Activated T-cell treated with anti-CD3 and anti-CD28 coated beads, Interleukin-2, amount 50 U/mL, for 4 hours (primary cell): ENCODE data around the gene COL5A3. TPM values are rescaled to one million over a fixed set of nuclear protein-coding genes. Genes with fewer than 3 reads are reported as not detected.

ENCODE experiments used
- ATAC-seq, 2 donors: fragments of 200-7000 bp; cut with Tn5 transposase; one replicate each; pipeline ENCODE4 v1.10.0; 2021
- DNase-seq: peaks from one replicate; pipeline ENCODE4 v3.0.0-alpha.2; 2020
- H3K27me3 Mint-ChIP-seq: one replicate; pipeline ENCODE4 v1.8.0; 2021; ENCODE audit warnings: low read depth, mixed read lengths
- H3K36me3 Mint-ChIP-seq: one replicate; pipeline ENCODE4 v1.8.0; 2022; ENCODE audit warnings: mixed read lengths; ENCODE audit not compliant: insufficient read depth
- H3K4me1 Mint-ChIP-seq: one replicate; pipeline ENCODE4 v1.8.0; 2021; ENCODE audit warnings: low read depth, mixed read lengths
- H3K4me3 Mint-ChIP-seq: one replicate; pipeline ENCODE4 v1.8.0; 2021; ENCODE audit warnings: mild to moderate bottlenecking, moderate library complexity, mixed read lengths
- H3K9me3 Mint-ChIP-seq: one replicate; pipeline ENCODE4 v1.8.0; 2021; ENCODE audit warnings: mixed read lengths
- total RNA-seq, 3 donors: library from RNA; stranded (reverse); gene quantifications; one replicate each; pipeline ENCODE4 v1.2.1, GENCODE V29; 2021

Gene COL5A3
- total RNA-seq, 3 donors from 2014 or later: 0.46 to 2.8 (median 2.3) TPM

DNA sequence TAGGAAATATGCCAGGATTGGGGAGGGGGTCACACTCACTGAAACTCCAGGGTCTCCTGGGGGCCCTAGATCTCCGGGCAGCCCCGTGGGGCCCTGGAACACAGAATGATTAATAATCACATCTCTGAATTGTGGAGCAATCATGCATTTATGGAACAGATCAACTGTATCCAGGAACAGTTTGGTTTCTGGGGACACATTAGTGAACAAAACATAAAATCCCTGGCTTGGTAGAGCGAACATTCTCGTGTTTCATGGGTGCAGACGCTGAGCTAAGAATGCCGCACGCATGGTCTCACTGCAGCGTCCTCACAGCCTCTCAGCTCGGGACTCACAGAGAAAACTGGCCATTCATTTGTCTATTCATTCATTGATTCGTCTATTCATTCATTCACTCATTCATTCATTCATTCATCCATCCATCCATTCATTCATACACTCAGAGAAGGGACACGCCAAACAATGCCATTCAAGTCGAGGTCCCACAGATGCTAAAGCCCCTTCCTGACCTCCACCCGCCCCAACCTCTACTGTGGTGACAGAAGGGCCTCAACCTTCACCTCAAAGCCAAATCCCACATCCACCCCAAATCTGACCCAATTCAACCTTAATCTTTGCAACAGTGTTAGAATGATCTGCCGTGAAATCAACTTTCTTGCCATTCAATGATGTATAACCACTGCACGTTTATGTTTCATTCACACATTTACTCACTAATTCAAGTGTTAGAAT lies 39.0 kb downstream of the COL5A3 start:
- DNase-seq (no peak), ATAC-seq (no peak)
- Mint-ChIP-seq H3K4me1 (peaks cover 7% of the 10 kb centered on the region), H3K4me3 (no peak overlapping the region), H3K36me3 (no peaks in the 10 kb centered on the region), H3K27me3 (peaks cover 22% of the 10 kb centered on the region), H3K9me3 (no peaks in the 10 kb centered on the region)

DNA sequence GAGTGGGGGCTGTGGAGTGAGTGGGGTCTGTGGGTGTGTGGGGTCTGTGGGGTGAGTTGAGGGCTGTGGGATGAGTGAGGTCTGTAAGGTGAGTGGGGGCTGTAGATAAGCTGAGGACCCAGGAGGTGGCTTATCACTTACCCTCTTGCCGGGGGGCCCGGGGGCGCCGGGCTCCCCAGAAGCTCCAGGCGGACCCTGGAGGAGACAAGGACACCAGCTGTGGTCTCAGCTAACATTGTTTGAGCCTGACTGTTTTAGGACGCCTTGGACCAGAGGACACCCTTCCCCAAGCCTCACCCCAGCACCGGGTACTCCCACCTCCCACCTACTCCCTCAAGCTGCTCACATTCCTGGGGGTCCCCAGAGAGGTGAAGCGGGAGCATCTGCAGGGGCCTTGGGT lies 39.8 kb downstream of the COL5A3 start:
- no peaks in the 10 kb centered on the region for H3K9me3 Mint-ChIP-seq
- ATAC-seq: no peak
- no peaks in the 10 kb centered on the region for H3K36me3 Mint-ChIP-seq
- H3K27me3 Mint-ChIP-seq: peaks cover 29% of the 10 kb centered on the region
- H3K4me3 Mint-ChIP-seq: no peak overlapping the region
- H3K4me1 Mint-ChIP-seq: peaks cover 7% of the 10 kb centered on the region
- DNase-seq: no peak

DNA sequence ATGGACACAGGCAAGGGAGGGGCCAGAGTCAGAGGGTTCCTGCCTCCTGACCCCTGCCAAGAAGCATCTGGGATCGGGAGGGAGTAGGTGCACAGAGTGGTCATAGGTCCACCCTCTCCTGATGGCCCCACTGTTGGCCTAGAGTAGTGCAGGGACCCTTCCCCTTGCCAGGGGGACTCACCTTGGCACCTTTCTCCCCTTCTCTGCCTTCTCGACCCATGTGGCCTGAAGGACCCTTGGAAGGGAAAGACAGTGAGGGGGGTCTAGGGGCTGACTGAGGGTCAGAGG lies 40.7 kb downstream of the COL5A3 start:
- Mint-ChIP-seq H3K4me1 (peaks cover 7% of the 10 kb centered on the region), H3K27me3 (peaks cover 33% of the 10 kb centered on the region), H3K9me3 (no peaks in the 10 kb centered on the region), H3K4me3 (no peak overlapping the region), H3K36me3 (no peaks in the 10 kb centered on the region)
- no peak for DNase-seq
- no peak for ATAC-seq

DNA sequence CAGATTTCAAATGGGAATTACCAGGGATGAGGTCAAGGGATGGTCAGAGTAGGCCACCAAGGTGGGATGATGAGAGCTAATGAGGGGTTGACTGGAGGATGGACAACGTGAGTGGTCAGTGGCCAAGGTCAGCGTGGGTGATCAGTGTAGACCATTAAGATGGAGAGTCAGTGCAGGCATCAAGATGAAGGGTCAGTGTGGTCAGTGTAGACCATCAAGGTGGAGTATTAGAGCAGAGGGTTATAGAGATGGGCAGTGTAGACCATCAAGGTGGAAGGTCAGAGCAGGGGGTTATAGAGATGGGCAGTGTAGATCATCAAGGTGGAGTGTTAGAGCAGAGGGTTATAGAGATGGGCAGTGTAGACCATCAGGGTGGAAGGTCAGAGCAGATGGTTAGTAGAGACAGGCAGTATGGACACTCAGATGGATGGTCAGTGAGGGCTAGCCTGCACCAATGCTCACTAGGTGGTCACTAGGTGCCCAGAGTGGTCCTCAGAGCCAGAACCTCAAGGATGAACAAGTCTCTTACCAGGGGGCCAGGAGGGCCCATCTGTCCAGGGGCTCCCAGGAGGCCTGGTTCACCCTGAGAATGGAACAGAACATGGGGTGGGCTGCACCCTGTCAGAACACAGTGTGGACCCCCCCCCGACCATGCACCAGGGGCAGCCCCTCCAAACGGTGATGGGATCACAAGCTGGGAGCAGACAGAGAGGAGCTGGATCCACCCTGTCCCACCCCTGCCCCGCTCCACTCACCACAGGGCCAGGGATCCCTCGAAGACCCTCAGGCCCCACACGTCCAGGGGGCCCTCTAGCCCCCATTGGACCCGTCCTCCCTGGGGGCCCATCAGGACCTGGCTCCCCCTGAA lies 41.2 kb downstream of the COL5A3 start:
- Mint-ChIP-seq H3K27me3 (peaks cover 33% of the 10 kb centered on the region), H3K4me3 (no peak overlapping the region), H3K9me3 (no peaks in the 10 kb centered on the region), H3K36me3 (no peaks in the 10 kb centered on the region), H3K4me1 (peaks cover 7% of the 10 kb centered on the region)
- ATAC-seq: no peak
- DNase-seq: no peak

DNA sequence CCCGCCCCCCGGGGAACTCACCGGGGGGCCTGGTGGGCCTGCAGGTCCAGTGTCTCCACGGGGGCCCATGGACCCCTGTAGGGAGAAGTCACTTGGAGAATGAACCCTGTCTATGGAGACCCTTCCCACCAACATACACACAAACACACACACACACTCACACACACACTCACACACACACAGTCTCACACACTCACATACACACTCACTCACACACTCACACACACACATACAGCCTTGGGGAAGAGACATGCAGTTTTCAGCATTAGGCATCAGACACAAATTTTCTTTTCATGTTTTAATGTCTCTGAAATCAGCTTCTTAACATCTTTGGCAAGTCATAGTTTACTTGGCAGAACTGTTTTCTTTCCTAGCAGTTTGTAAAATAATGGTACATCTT lies 43.0 kb downstream of the COL5A3 start:
- peaks cover 7% of the 10 kb centered on the region for H3K4me1 Mint-ChIP-seq
- no peak for ATAC-seq

DNA sequence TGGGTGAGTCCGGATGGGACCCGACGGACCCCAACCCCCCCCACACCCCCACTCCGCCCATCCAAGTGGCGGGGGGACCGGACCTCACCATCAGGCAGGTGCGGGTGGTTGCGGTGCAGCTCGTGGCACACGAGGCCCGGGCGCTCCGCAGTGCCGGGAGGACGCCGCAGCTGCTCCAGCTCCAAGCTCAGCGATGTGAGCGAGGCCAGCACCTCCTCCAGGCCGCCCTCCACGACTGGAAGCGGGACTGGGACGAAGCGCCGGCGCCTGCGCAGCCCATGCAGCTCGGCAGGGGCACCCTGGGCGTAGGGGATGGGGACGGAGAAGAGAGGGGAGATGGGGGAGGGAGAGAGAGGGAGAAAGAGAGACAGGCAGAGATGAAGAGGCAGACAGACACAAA lies 43.9 kb downstream of the COL5A3 start:
- Mint-ChIP-seq H3K4me3 (no peak overlapping the region), H3K36me3 (no peaks in the 10 kb centered on the region), H3K27me3 (peaks cover 45% of the 10 kb centered on the region), H3K9me3 (no peaks in the 10 kb centered on the region), H3K4me1 (peaks cover 4% of the 10 kb centered on the region)
- peak in 1 of 2 donors; percentile 10 for ATAC-seq
- DNase-seq: no peak

More for the DNA sequence above, 43.0 kb downstream of the COL5A3 start:
- Mint-ChIP-seq H3K27me3 (peaks cover 43% of the 10 kb centered on the region), H3K9me3 (no peaks in the 10 kb centered on the region), H3K36me3 (no peaks in the 10 kb centered on the region), H3K4me3 (no peak overlapping the region)
- no peak for DNase-seq

DNA sequence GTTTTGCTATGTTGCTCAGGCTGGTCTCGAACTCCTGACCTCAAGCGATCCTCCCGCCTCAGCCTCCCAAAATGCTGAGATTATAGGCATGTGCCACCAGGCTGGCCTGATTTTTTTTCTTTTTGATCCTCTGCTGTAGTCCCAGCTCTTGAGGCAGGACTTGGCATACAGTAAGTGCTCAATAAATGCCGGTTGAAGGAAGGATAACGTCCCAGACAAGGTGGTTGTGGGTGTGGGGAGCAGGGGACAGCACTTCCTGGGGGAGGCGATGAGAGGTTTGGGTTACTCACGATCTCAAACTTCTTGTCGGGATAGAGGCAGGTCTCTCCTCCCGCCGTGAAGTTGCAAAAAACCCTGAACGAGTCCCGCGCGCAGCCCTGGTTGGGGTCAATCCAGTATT lies 44.3 kb downstream of the COL5A3 start:
- Mint-ChIP-seq H3K4me1 (peaks cover 2% of the 10 kb centered on the region), H3K9me3 (no peaks in the 10 kb centered on the region), H3K36me3 (no peaks in the 10 kb centered on the region), H3K27me3 (peaks cover 46% of the 10 kb centered on the region), H3K4me3 (no peak overlapping the region)
- DNase-seq (no peak), ATAC-seq (no peak)

DNA sequence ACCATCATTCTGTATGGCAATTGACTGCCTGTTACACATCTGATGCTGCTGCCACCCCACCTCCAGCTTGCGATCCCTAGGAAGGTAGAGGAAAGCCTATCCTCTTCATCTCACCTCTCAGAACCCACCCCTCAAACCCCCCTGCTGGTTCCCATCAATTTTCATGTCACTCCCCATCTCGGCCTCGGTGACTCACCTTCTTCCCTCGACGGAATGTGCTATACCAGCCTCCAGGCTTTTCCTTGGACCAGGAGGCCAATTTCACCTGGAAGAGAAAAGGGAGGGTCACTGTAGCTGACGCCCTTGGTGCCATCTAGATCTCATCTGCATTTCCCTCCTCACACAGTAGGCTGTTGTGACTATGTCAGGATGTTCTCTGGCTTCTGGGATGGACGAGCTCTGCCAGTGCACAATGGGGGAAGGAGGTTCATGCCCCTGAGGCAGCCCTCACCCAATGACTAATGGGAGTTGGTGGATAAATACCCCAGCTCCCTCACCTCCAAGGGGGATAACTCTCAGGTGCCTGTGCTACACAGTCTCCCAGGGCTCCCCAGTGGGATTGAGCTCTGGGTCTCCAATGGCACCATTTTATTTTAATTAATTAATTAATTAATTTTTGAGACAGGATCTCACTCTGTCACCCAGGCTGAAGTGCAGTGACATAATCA lies 47.5 kb downstream of the COL5A3 start:
- DNase-seq: no peak
- no peaks in the 10 kb centered on the region for H3K9me3 Mint-ChIP-seq

DNA sequence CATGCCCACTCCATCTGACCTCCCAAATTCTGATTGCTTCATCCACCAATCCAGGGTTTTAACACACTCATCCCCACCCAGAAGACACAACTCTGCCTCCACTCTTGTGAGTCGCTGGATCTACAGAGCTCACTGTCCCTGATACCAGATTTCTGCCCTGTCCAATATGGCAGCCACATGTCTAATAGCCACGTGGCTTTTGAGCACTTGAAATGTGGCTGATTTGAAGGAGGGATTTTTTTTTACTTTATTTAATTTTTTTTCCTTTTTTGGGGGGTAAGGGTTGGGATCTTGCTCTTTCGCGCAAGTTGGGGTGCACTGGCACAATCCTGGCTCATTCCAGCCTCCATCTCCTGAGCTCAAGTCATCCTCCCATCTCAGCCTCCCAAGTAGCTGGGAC lies 49.2 kb downstream of the COL5A3 start:
- Mint-ChIP-seq H3K4me1 (no peaks in the 10 kb centered on the region), H3K4me3 (no peak overlapping the region), H3K27me3 (peaks cover 34% of the 10 kb centered on the region), H3K9me3 (no peaks in the 10 kb centered on the region), H3K36me3 (no peaks in the 10 kb centered on the region)
- no peak for DNase-seq
- no peak for ATAC-seq

More for the DNA sequence above, 47.5 kb downstream of the COL5A3 start:
- no peak overlapping the region for H3K4me3 Mint-ChIP-seq
- no peaks in the 10 kb centered on the region for H3K36me3 Mint-ChIP-seq
- H3K4me1 Mint-ChIP-seq: peaks cover 2% of the 10 kb centered on the region
- ATAC-seq: no peak
- H3K27me3 Mint-ChIP-seq: peaks cover 37% of the 10 kb centered on the region

DNA sequence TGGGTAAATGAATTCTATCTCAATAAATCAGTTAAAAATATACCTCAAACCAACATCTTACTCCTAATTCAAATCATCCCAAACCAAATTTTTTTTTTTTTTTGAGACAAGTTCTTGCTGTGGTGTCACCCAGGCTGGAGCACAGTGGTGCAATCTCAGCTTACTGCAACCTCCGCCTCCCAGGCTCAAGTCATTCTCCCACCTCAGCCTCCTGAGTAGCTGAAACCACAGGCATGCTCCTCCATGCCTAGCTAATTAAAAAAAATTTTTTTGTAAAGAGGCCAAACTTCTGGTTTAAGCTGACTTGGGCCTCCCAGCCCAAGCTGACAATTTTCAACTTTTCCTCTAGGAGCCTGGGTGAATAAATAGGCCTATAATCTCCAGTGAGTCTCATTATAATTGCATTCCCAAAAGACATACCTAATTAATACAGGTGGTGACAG lies 51.9 kb downstream of the COL5A3 start:
- no peak for DNase-seq
- Mint-ChIP-seq H3K9me3 (no peaks in the 10 kb centered on the region), H3K27me3 (peaks cover 20% of the 10 kb centered on the region), H3K4me3 (no peak overlapping the region), H3K4me1 (no peaks in the 10 kb centered on the region), H3K36me3 (no peaks in the 10 kb centered on the region)
- ATAC-seq: no peak

DNA sequence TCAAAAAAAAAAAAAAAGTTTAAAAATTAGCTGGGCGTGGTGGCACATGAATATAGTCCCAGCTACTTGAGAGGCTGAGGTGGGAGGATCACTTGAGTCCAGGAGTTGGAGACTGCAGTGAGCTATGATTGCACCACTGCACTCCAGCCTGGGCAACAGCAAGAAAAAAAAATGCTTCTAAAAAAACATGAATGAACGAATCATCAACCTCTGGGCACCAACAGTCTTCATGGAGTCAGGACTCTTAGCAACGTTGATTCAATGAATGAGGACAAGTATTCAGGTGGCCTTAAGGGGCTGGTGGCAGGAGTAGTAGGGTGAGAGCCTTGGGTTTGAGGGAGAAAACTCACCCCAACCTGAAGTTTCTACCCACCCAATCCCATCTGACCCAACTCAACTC lies 53.3 kb downstream of the COL5A3 start:
- H3K9me3 Mint-ChIP-seq: no peaks in the 10 kb centered on the region
- ATAC-seq: no peak
- no peaks in the 10 kb centered on the region for H3K4me1 Mint-ChIP-seq

DNA sequence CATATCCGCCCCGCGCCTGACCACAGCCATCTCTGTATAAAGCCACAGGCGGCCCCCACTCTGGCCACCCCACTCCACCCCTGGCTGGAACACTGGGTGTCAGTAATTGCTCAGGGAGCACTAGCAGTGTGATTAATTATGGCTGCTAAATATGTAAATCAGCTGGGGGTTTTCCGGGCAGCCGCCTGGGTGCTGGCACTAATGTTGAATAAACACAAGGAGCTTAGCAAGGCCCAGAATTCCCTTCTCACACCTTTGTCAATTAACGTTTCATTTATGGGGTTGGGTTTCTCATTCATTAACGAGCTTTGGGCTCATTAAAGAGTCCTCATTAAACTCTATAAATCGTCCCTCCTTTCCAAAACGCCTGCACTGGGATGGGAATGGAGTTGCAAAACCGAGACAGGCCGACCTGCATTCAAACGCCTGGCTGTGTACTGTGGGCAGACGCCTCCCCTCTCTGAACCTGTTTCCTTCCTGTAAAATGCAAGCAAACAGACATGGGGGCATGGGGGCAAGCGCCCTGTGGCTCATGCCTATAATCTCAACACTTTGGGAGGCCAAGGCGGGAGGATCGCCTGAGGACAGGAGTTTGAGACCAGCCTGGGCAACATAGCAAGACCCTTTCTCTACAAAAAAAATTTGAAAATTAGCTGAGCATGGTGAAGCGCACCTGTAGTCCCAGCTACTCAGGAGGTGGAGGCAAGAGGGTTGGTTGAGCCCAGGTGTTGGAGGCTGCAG lies 56.3 kb downstream of the COL5A3 start:
- Mint-ChIP-seq H3K27me3 (peaks cover 7% of the 10 kb centered on the region), H3K36me3 (no peaks in the 10 kb centered on the region), H3K4me3 (no peak overlapping the region), H3K4me1 (no peaks in the 10 kb centered on the region), H3K9me3 (no peaks in the 10 kb centered on the region)
- ATAC-seq: no peak
- no peak for DNase-seq

More for the DNA sequence above, 53.3 kb downstream of the COL5A3 start:
- no peak for DNase-seq
- Mint-ChIP-seq H3K27me3 (peaks cover 12% of the 10 kb centered on the region), H3K36me3 (no peaks in the 10 kb centered on the region), H3K4me3 (no peak overlapping the region)

DNA sequence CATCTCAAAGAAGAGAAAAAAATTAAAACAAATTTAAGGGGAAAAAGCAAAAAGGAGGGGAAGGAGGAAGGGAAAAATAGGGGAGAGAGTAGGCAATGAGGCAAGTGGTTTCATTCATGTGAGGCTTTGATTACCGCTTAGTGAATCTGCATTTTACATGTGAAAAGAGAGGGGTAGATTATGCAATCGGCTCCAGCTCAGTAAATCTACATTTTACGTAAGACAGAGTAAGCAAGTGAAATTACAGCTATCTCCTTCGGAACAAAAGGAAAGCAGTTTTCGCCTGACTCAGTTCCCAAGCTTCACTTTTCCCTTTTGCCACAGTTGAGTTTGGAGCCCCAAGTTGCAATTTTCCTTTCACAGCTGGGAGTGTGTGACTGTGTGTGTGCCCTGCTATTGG lies 58.0 kb downstream of the COL5A3 start:
- Mint-ChIP-seq H3K36me3 (no peaks in the 10 kb centered on the region), H3K27me3 (peaks cover 3% of the 10 kb centered on the region), H3K4me3 (no peak overlapping the region), H3K4me1 (no peaks in the 10 kb centered on the region), H3K9me3 (no peaks in the 10 kb centered on the region)
- ATAC-seq: no peak
- DNase-seq: no peak

DNA sequence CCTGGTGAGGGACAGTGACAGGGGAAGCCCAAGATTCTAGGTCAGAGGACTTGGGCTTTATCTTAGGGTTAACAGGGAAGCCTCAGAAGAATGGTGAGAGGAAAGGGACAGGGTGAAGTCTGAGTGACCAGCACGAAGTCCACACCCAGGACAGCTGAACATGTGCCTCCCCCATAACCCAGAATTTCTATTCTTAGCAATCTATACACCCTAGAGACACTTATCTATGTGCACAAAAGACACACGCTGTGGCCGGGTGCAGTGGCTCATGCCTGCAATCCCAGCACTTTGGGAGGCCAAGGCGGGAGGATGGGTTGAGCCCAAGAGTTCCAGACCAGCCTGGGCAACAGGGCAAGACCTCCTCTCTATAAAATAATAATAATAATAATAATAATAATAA lies 62.9 kb downstream of the COL5A3 start:
- ATAC-seq: no peak
- no peak for DNase-seq

More for the DNA sequence above, 62.9 kb downstream of the COL5A3 start:
- Mint-ChIP-seq H3K9me3 (peaks cover 2% of the 10 kb centered on the region), H3K36me3 (no peaks in the 10 kb centered on the region), H3K27me3 (peaks cover 8% of the 10 kb centered on the region), H3K4me3 (no peak overlapping the region), H3K4me1 (peaks cover 3% of the 10 kb centered on the region)
